Measurements from ENCODE around the gene ALPL.

Gene ALPL

GRCh38 chr1:21520899-21521716 is 11.9 kb downstream of the ALPL start:
- Histone ChIP-seq H3K4me3 (ENCODE audit: low read depth, low read length) (no peak overlapping the region), H3K27ac (ENCODE audit: extremely low read depth, low read depth, low read length) (no peak overlapping the region)
- no peak for TF ChIP-seq ZNF473 (tag by site-specific recombination; IDR thresholded peaks at IDR 0.05)
- TF ChIP-seq GFI1B (tag by site-specific recombination; IDR thresholded peaks at IDR 0.05) = no peak
- no peak for TF ChIP-seq ZNF571 (tag by site-specific recombination; IDR thresholded peaks at IDR 0.05)
- TF ChIP-seq ZNF174 (tag by site-specific recombination; IDR thresholded peaks at IDR 0.05) = no peak
- peak; percentile 88 for TF ChIP-seq GLIS1 (tag by site-specific recombination; IDR thresholded peaks at IDR 0.05)
- no peak for TF ChIP-seq SALL2 (tag by site-specific recombination; IDR thresholded peaks at IDR 0.05; ENCODE audit: borderline replicate concordance)
- no peak for TF ChIP-seq HOXC10 (CRISPR knock-in tag; IDR thresholded peaks at IDR 0.05)
- TF ChIP-seq BCL6B (tag by site-specific recombination; IDR thresholded peaks at IDR 0.05) = no peak
- TF ChIP-seq INSM2 (tag by site-specific recombination; IDR thresholded peaks at IDR 0.05) = no peak
- no peak for TF ChIP-seq ZNF24 (tag by site-specific recombination; IDR thresholded peaks at IDR 0.05)
- no peak for TF ChIP-seq ZFHX2 (tag by site-specific recombination; conservative IDR thresholded peaks at IDR 0.05)
- TF ChIP-seq ZEB2 (tag by site-specific recombination; IDR thresholded peaks at IDR 0.05) = 0 out of 2 replicates have a peak, but pooled peaks have one; percentile 17
- no peak for TF ChIP-seq ZNF549 (tag by site-specific recombination; IDR thresholded peaks at IDR 0.05)
- no peak for TF ChIP-seq ZNF341 (tag by site-specific recombination; IDR thresholded peaks at IDR 0.05; ENCODE audit: low read depth)
- TF ChIP-seq ZNF518A (tag by site-specific recombination; conservative IDR thresholded peaks at IDR 0.05; ENCODE audit: low read depth) = no peak
- TF ChIP-seq ZNF596 (tag by site-specific recombination; IDR thresholded peaks at IDR 0.05) = no peak
- peak; percentile 63 for TF ChIP-seq ZNF335 (tag by site-specific recombination; conservative IDR thresholded peaks at IDR 0.05)
- TF ChIP-seq ZNF548 (tag by site-specific recombination; IDR thresholded peaks at IDR 0.05) = 0 out of 2 replicates have a peak, but pooled peaks have one; percentile 19
- no peak for TF ChIP-seq ZBTB21 (tag by site-specific recombination; IDR thresholded peaks at IDR 0.05)
- no peak for TF ChIP-seq ZBTB11 (tag by site-specific recombination; conservative IDR thresholded peaks at IDR 0.05; ENCODE audit: low read depth)
- TF ChIP-seq ZNF529 (tag by site-specific recombination; IDR thresholded peaks at IDR 0.05; ENCODE audit: insufficient replicate concordance) = no peak
- no peak for TF ChIP-seq ZSCAN16 (tag by site-specific recombination; IDR thresholded peaks at IDR 0.05)
- TF ChIP-seq ZNF280C (tag by site-specific recombination; IDR thresholded peaks at IDR 0.05) = no peak
- no peak for TF ChIP-seq MZF1 (tag by site-specific recombination; IDR thresholded peaks at IDR 0.05; ENCODE audit: borderline replicate concordance)

More at GRCh38 chr1:21520899-21521716, 11.9 kb downstream of the ALPL start:
- Histone ChIP-seq H3K36me3 (ENCODE audit: control insufficient read depth in 2 of 2, insufficient read depth in 1 of 2, low read length in 2 of 2) (no peaks in the 10 kb centered on the region), H3K4me1 (ENCODE audit: control insufficient read depth, insufficient read depth, low read length) (no peaks in the 10 kb centered on the region), H3K9me3 (ENCODE audit: control insufficient read depth, insufficient read depth, low read depth, low read length) (no peaks in the 10 kb centered on the region)
- POLR2A ChIA-PET = no interaction called here
- CTCF ChIA-PET = interaction anchor here (1.0 kb wide), 1 partner anchor 12 kb away, joined by 6 read pairs; no protein-coding TSS in a partner anchor
